ENCODE results near the gene CEBPG. TPM values are rescaled to one million over a fixed set of nuclear protein-coding genes. Genes with fewer than 3 reads are reported as not detected.

CEBPG gene
- total RNA-seq, 1 experiment from 2014 or later, result 48.6 TPM

- TF ChIP-seq EZH2 (IDR thresholded peaks at IDR 0.05; ENCODE audit: borderline replicate concordance, low read depth, low read length, poor library complexity, severe bottlenecking), result no peak
- no peak for TF ChIP-seq CTCF (conservative IDR thresholded peaks at IDR 0.05; ENCODE audit: low read depth, low read length)
- DNase-seq (ENCODE audit: low spot score), result no peak
- no peak overlapping the region for H3K4me3 ChIP-seq (ENCODE audit: low read depth, low read length, poor library complexity, severe bottlenecking)
- H3K27ac ChIP-seq (ENCODE audit: low read depth, low read length, poor library complexity, severe bottlenecking), result no peak overlapping the region
- no peaks in the 10 kb centered on the region for H3K36me3 ChIP-seq (ENCODE audit: insufficient read depth, low read length, poor library complexity, severe bottlenecking)
- intact Hi-C loops (cut with micrococcal nuclease; ENCODE audit: unreplicated experiment), result no loop called here
- no TSS peak for BruUV-seq (replicated peaks)
- H3K9me3 ChIP-seq (ENCODE audit: low read depth, low read length, poor library complexity, severe bottlenecking), result no peaks in the 10 kb centered on the region
- no peaks in the 10 kb centered on the region for H3K4me1 ChIP-seq (ENCODE audit: insufficient read depth, low read length, poor library complexity, severe bottlenecking)
- no peaks in the 10 kb centered on the region for H3K27me3 ChIP-seq (replicated peaks; ENCODE audit: insufficient read depth, low read depth, low read length, poor library complexity)
- POLR2A ChIA-PET (ENCODE audit: low non-redundant PET), result interaction anchor here (0.6 kb wide), 1 partner anchor 45 kb away, joined by 4 read pairs; no protein-coding TSS in a partner anchor
- CTCF ChIA-PET, result no interaction called here
Observed at GRCh38 chr19:33329060-33329459, 44.4 kb upstream of the CEBPG start.

GRCh38 chr19:33329736-33330135 lies 43.8 kb upstream of the CEBPG start:
- Histone ChIP-seq H3K36me3 (ENCODE audit: insufficient read depth, low read length, poor library complexity, severe bottlenecking) (no peaks in the 10 kb centered on the region), H3K27me3 (replicated peaks; ENCODE audit: insufficient read depth, low read depth, low read length, poor library complexity) (no peaks in the 10 kb centered on the region), H3K27ac (ENCODE audit: low read depth, low read length, poor library complexity, severe bottlenecking) (no peak overlapping the region), H3K4me3 (ENCODE audit: low read depth, low read length, poor library complexity, severe bottlenecking) (no peak overlapping the region), H3K4me1 (ENCODE audit: insufficient read depth, low read length, poor library complexity, severe bottlenecking) (no peaks in the 10 kb centered on the region), H3K9me3 (ENCODE audit: low read depth, low read length, poor library complexity, severe bottlenecking) (no peaks in the 10 kb centered on the region)
- intact Hi-C loops (cut with micrococcal nuclease; ENCODE audit: unreplicated experiment), result no loop called here
- CTCF ChIA-PET, result no interaction called here
- DNase-seq (ENCODE audit: low spot score), result no peak
- no peak for TF ChIP-seq CTCF (conservative IDR thresholded peaks at IDR 0.05; ENCODE audit: low read depth, low read length)
- no peak for TF ChIP-seq EZH2 (IDR thresholded peaks at IDR 0.05; ENCODE audit: borderline replicate concordance, low read depth, low read length, poor library complexity, severe bottlenecking)
- POLR2A ChIA-PET (ENCODE audit: low non-redundant PET), result no interaction called here
- no TSS peak for BruUV-seq (replicated peaks)

- intact Hi-C loops (cut with micrococcal nuclease; ENCODE audit: unreplicated experiment), result no loop called here
- CTCF ChIA-PET, result no interaction called here
- H3K36me3 ChIP-seq (ENCODE audit: insufficient read depth, low read length, poor library complexity, severe bottlenecking), result no peaks in the 10 kb centered on the region
- no peaks in the 10 kb centered on the region for H3K27me3 ChIP-seq (replicated peaks; ENCODE audit: insufficient read depth, low read depth, low read length, poor library complexity)
- H3K4me3 ChIP-seq (ENCODE audit: low read depth, low read length, poor library complexity, severe bottlenecking), result no peak overlapping the region
- POLR2A ChIA-PET (ENCODE audit: low non-redundant PET), result no interaction called here
- no peaks in the 10 kb centered on the region for H3K9me3 ChIP-seq (ENCODE audit: low read depth, low read length, poor library complexity, severe bottlenecking)
- TF ChIP-seq EZH2 (IDR thresholded peaks at IDR 0.05; ENCODE audit: borderline replicate concordance, low read depth, low read length, poor library complexity, severe bottlenecking) (no peak), CTCF (conservative IDR thresholded peaks at IDR 0.05; ENCODE audit: low read depth, low read length) (no peak)
- no TSS peak for BruUV-seq (replicated peaks)
- DNase-seq (ENCODE audit: low spot score), result no peak
- H3K27ac ChIP-seq (ENCODE audit: low read depth, low read length, poor library complexity, severe bottlenecking), result no peak overlapping the region
- H3K4me1 ChIP-seq (ENCODE audit: insufficient read depth, low read length, poor library complexity, severe bottlenecking), result no peaks in the 10 kb centered on the region
Observed at GRCh38 chr19:33332248-33332647, 41.3 kb upstream of the CEBPG start.
